GM12801 (cell line): ENCODE data around the gene C17orf107.

Experiments used
- CTCF ChIP-seq: IDR thresholded peaks from one replicate; pipeline ENCODE4 v1.5.1; 2011; ENCODE audit warnings: control low read depth; ENCODE audit not compliant: insufficient read length; ENCODE audit errors: extremely low read depth

C17orf107 gene

GRCh38 chr17:4938688-4939545, 39.6 kb downstream of the C17orf107 start:
- no peak for TF ChIP-seq CTCF

GRCh38 chr17:4939546-4939795, 40.1 kb downstream of the C17orf107 start:
- no peak for TF ChIP-seq CTCF

- no peak for TF ChIP-seq CTCF
Observed at GRCh38 chr17:4939796-4940554, 40.6 kb downstream of the C17orf107 start, which contains the start of the genes RNF167 and SLC25A11. Gene RNF167, plus strand, starts transcription at chr17:4940268. Its CDS starts 642 bp downstream, at chr17:4940910. Gene SLC25A11, minus strand, starts transcription at chr17:4940046. Its CDS starts 136 bp downstream, at chr17:4939910.

GRCh38 chr17:4940555-4941318, 41.4 kb downstream of the C17orf107 start:
- no peak for TF ChIP-seq CTCF

GRCh38 chr17:4941319-4941610, 41.9 kb downstream of the C17orf107 start:
- no peak for TF ChIP-seq CTCF

- TF ChIP-seq CTCF = no peak
Observed at GRCh38 chr17:4942760-4943508, 43.6 kb downstream of the C17orf107 start.

GRCh38 chr17:4944163-4944553, 44.8 kb downstream of the C17orf107 start:
- no peak for TF ChIP-seq CTCF
